ENCODE data around the gene SEMA5A.

- TF ChIP-seq CTCF (IDR thresholded peaks at IDR 0.05; ENCODE audit: insufficient read depth, low read depth, low read length) (no peak), EZH2 (IDR thresholded peaks at IDR 0.05; ENCODE audit: insufficient read depth, low read length) (no peak)
Measured at GRCh38 chr5:9572246-9572645, 26.4 kb upstream of the SEMA5A start.

Data from astrocyte (in vitro differentiated cells and primary cell).